ENCODE data around the gene B9D1.

The B9D1 gene

GRCh38 chr17:19295473-19296135 lies 66.9 kb downstream of the B9D1 start:
- H3K9ac ChIP-seq (ENCODE audit: low read length) = no peak overlapping the region

DNA sequence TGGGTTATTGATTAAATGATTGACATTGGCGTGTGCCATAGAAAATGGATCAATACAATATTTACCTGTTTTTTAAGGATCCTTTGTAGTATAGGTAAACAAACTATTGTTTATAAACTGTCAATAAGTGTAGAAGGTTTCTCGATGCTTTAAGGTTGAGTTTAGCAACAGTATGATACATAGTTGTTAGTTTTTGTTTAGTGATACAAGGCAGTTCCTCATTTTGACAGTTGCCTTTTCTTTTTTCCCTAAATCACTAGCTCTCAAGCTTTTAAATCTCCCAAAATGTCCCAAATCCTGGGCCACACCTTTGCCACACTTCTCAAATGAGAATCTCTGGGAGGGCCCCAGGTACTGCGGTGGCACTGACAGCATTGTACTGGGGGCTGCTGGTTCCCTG lies 68.1 kb downstream of the B9D1 start:
- no peak overlapping the region for H3K9ac ChIP-seq (ENCODE audit: low read length)
- no peak overlapping the region for H2AFZ ChIP-seq (ENCODE audit: low read length)

More at GRCh38 chr17:19295473-19296135, 66.9 kb downstream of the B9D1 start:
- Histone ChIP-seq H3K36me3 (replicated peaks; ENCODE audit: insufficient read depth, low read length) (no peaks in the 10 kb centered on the region), H3K79me2 (ENCODE audit: low read length) (no peaks in the 10 kb centered on the region), H4K20me1 (ENCODE audit: insufficient read depth, low read length) (no peaks in the 10 kb centered on the region), H3F3A (ENCODE audit: insufficient read depth, low read length) (no peaks in the 10 kb centered on the region), H3K9me2 (replicated peaks; ENCODE audit: insufficient read depth, low read length) (no peaks in the 10 kb centered on the region), H3K4me3 (ENCODE audit: low read length) (no peak overlapping the region), H3K27me3 (replicated peaks; ENCODE audit: insufficient read depth, low read length) (no peaks in the 10 kb centered on the region), H3K4me2 (ENCODE audit: low read depth, low read length) (no peak overlapping the region), H2AFZ (ENCODE audit: low read length) (no peak overlapping the region), H3K4me1 (ENCODE audit: low read length) (no peaks in the 10 kb centered on the region), H3K27ac (ENCODE audit: low read length) (no peak overlapping the region), H3K9me3 (replicated peaks; ENCODE audit: insufficient read depth, low read length) (no peaks in the 10 kb centered on the region)
- TF ChIP-seq, protein P1, sequence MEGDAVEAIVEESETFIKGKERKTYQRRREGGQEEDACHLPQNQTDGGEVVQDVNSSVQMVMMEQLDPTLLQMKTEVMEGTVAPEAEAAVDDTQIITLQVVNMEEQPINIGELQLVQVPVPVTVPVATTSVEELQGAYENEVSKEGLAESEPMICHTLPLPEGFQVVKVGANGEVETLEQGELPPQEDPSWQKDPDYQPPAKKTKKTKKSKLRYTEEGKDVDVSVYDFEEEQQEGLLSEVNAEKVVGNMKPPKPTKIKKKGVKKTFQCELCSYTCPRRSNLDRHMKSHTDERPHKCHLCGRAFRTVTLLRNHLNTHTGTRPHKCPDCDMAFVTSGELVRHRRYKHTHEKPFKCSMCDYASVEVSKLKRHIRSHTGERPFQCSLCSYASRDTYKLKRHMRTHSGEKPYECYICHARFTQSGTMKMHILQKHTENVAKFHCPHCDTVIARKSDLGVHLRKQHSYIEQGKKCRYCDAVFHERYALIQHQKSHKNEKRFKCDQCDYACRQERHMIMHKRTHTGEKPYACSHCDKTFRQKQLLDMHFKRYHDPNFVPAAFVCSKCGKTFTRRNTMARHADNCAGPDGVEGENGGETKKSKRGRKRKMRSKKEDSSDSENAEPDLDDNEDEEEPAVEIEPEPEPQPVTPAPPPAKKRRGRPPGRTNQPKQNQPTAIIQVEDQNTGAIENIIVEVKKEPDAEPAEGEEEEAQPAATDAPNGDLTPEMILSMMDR (IDR thresholded peaks at IDR 0.05; ENCODE audit: low read length) = no peak
- no peak for TF ChIP-seq EZH2phosphoT487 (IDR thresholded peaks at IDR 0.05; ENCODE audit: low read length)
- TF ChIP-seq EZH2 (optimal IDR thresholded peaks at IDR 0.05; ENCODE audit: low read depth, low read length) = no peak
- DNase-seq = no peak

More for the DNA sequence above, 68.1 kb downstream of the B9D1 start:
- TF ChIP-seq, protein P1 (IDR thresholded peaks at IDR 0.05; ENCODE audit: low read length) = no peak
- TF ChIP-seq EZH2phosphoT487 (IDR thresholded peaks at IDR 0.05; ENCODE audit: low read length) = no peak
- no peak for TF ChIP-seq EZH2 (optimal IDR thresholded peaks at IDR 0.05; ENCODE audit: low read depth, low read length)
- Histone ChIP-seq H3K36me3 (replicated peaks; ENCODE audit: insufficient read depth, low read length) (no peaks in the 10 kb centered on the region), H3K4me3 (ENCODE audit: low read length) (no peak overlapping the region), H3K79me2 (ENCODE audit: low read length) (no peaks in the 10 kb centered on the region), H3K9me3 (replicated peaks; ENCODE audit: insufficient read depth, low read length) (no peaks in the 10 kb centered on the region), H4K20me1 (ENCODE audit: insufficient read depth, low read length) (no peaks in the 10 kb centered on the region), H3K27ac (ENCODE audit: low read length) (no peak overlapping the region), H3K4me2 (ENCODE audit: low read depth, low read length) (no peak overlapping the region), H3F3A (ENCODE audit: insufficient read depth, low read length) (no peaks in the 10 kb centered on the region), H3K27me3 (replicated peaks; ENCODE audit: insufficient read depth, low read length) (no peaks in the 10 kb centered on the region), H3K9me2 (replicated peaks; ENCODE audit: insufficient read depth, low read length) (no peaks in the 10 kb centered on the region), H3K4me1 (ENCODE audit: low read length) (no peaks in the 10 kb centered on the region)
- no peak for DNase-seq

Measured in MM.1S (cell line).